ENCODE measurements around the gene TAF1B. TPM values are rescaled to one million over a fixed set of nuclear protein-coding genes. Genes with fewer than 3 reads are reported as not detected.
A peak's percentile ranks its signal among the peaks of the same experiment; 100 is the strongest.

TAF1B gene
- 13.6 to 18.2 TPM (median 15.6 TPM) in 3 replicates for total RNA-seq
- long read RNA-seq, transcript TAF1B-201 (15 exons, 2,387 nt): major isoform, 12 of 17 reads
- long read RNA-seq, partial matches to known transcripts: 2 of 17 reads
- long read RNA-seq, other reads (novel, unspliced or antisense): 3 of 17 reads

DNA sequence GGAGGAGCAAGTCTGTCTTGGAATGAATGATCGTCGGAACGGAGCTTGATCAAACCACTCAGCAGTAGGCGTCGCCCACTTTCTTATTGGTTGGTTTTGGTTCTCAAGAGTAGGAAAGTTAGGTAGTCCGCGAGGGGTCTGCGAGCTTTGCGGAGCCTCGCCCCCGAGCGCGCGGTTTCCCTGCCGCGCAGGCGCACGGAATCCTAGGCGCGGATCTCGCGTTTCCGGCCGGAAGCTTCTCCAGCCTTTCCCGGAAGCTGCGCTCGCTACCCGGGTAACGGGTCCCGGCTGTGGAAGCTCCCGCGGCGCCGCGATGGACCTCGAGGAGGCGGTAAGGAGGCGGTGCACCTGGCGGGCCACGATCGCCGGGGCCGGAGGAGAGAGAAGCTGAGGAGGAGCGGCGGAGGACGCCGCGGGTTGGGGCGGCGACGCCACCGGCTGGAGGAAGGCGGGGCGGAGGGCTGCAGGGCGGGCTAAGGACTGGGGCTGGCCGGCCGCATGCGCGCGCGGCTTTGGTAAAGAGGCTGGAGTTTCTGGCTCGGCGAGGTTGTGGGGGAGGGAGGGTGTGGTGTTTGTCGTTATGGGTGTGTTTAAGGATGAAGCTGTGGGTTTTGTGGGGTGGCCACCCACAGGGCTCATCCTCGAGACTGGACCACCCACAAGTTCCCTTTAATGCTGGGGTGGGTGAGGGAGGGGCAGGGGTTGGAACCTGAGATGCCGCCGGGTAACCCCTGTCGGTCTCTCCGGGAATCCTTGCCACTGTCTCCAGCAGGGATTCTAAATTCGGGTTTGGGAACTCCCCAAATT is at the start of gene TAF1B:
Gene TAF1B, plus strand, starts transcription at position 246 of the 807 bp plus-strand sequence. Its CDS starts 68 bp downstream, at position 314.
- H3K27ac Mint-ChIP-seq (ENCODE audit: unreplicated experiment): peak within 1 kb of the TSS; percentile 78
- no peaks in the 10 kb centered on the region for H3K9me3 Mint-ChIP-seq (ENCODE audit: low read depth)
- H3K4me3 Mint-ChIP-seq (ENCODE audit: unreplicated experiment): peak within 1 kb of the TSS; percentile 84
- H3K27me3 Mint-ChIP-seq (ENCODE audit: low read depth): no peaks in the 10 kb centered on the region
- H3K36me3 Mint-ChIP-seq (ENCODE audit: low read depth): peaks cover 6% of the 10 kb centered on the region
- peak; percentile 95 for DNase-seq (ENCODE audit: low spot score)
- peak; percentile 68 for TF ChIP-seq CTCF (IDR thresholded peaks at IDR 0.05)
- H3K4me1 Mint-ChIP-seq (ENCODE audit: low read depth): peaks cover 36% of the 10 kb centered on the region

DNA sequence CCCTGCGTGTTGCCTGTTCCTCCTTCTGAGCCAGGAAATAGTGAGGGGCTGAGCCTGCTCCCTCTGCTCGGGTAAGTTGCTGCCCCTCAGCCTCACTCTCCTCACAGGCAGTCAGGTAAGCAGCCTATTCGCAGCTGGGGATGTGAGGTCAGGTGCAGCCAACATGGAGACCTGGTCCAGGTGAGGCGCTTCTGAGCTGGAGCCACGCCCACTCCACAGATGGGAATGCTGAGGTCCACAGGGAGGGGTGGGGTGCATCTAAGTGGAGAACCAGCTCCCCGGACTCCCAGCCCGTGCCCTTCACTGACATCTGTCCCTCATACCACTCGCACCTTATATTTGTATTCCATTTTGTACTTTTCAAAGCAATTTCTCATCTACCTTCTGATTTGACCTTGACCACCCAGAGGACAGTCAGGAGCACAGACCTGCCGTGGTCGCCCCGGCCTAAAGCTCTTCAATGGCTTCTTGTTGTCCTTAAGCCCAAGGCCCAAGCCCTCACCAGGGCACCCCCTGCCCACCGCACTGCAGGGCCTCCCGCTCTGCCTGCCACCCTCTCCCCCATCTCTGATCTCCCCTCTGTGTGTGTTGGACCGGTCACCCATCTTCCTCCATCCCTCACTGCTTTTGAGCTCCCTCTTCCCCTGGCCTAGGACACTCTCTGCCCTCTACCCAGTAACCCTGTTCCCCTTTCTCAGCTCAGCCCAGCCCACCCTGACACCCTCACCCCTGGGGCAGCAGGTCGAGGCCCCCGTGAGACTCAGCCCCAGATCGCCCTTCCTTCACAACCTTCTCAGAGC is 49.2 kb upstream of the TAF1B start:
- Mint-ChIP-seq H3K27ac (ENCODE audit: unreplicated experiment) (no peak overlapping the region), H3K9me3 (ENCODE audit: low read depth) (no peaks in the 10 kb centered on the region), H3K4me1 (ENCODE audit: low read depth) (no peaks in the 10 kb centered on the region), H3K36me3 (ENCODE audit: low read depth) (no peaks in the 10 kb centered on the region), H3K27me3 (ENCODE audit: low read depth) (no peaks in the 10 kb centered on the region), H3K4me3 (ENCODE audit: unreplicated experiment) (no peak overlapping the region)
- no peak for TF ChIP-seq CTCF (IDR thresholded peaks at IDR 0.05)
- no peak for DNase-seq (ENCODE audit: low spot score)

DNA sequence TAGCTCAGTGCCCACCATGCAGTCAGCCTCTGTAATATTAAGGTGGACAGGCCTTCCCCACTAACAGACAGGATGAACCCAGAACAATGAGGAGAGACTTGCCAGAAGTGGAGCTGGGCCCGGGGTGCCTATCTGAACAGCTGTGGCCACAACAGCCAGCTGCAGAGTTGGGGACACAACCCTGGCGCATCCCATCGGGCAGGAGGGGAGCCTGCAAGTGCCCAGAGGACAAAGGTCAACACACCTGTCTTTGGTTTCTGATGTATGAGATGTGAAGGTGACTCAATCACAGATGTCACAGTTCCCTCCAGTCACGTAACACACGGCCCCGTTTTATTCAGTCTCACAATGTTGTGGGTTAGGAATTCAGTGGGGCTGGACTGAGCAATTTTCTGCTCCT is 48.2 kb upstream of the TAF1B start:
- Mint-ChIP-seq H3K4me3 (ENCODE audit: unreplicated experiment) (no peak overlapping the region), H3K9me3 (ENCODE audit: low read depth) (no peaks in the 10 kb centered on the region), H3K4me1 (ENCODE audit: low read depth) (peaks cover 7% of the 10 kb centered on the region), H3K27ac (ENCODE audit: unreplicated experiment) (no peak overlapping the region), H3K36me3 (ENCODE audit: low read depth) (no peaks in the 10 kb centered on the region), H3K27me3 (ENCODE audit: low read depth) (peaks cover 2% of the 10 kb centered on the region)
- no peak for DNase-seq (ENCODE audit: low spot score)
- no peak for TF ChIP-seq CTCF (IDR thresholded peaks at IDR 0.05)

DNA sequence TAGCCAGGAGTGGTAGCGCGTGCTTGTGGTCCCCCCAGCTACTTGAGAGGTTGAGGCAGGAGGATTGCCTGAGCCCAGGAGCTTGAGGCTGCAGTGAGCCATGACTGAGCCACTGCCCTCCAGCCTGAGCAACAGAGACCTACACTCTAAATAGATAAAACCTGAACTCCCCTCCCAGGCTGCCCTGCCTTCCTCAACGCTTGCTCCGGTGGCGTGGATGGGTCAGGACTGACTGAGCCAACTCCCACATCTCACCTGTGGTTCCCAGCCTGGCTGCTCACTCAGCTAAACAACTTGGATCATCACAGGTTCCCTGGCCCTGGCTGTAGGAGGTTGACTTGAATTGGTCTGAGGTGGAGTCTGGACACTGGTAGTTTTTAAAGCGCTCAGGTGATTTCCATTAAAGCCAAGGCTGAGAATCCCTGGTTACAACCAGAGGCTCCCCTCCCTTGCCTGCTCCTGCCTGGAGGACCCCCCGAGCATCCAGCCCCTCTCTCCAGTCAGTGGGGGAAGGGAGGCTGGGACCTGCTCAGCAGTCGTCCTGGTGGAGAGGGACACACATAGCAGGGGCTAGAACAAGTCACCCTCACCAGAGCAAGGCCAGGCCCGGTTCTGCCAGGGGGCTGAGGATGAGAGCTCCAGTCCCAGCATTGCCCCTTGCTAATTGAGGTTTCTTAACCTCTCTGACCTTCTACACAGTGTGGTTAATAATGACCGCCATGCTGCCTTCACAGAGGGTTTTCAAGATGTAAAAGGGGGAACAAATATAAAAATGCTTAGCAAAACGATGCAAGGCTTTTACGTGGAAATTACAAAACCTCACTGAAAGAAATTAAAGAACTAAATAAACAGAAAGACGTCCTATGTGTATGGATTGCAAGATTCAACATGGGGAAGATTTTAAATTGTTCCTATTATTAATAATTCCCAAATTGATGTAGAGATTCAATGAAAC is 46.9 kb upstream of the TAF1B start:
- peaks cover 19% of the 10 kb centered on the region for H3K4me1 Mint-ChIP-seq (ENCODE audit: low read depth)
- peak; percentile 24 for TF ChIP-seq CTCF (IDR thresholded peaks at IDR 0.05)
- no peaks in the 10 kb centered on the region for H3K36me3 Mint-ChIP-seq (ENCODE audit: low read depth)
- H3K27me3 Mint-ChIP-seq (ENCODE audit: low read depth): peaks cover 2% of the 10 kb centered on the region
- H3K4me3 Mint-ChIP-seq (ENCODE audit: unreplicated experiment): no peak overlapping the region
- H3K9me3 Mint-ChIP-seq (ENCODE audit: low read depth): no peaks in the 10 kb centered on the region
- DNase-seq (ENCODE audit: low spot score): no peak
- no peak overlapping the region for H3K27ac Mint-ChIP-seq (ENCODE audit: unreplicated experiment)
